CD8-positive, alpha-beta memory T cell (primary cell): ENCODE results near the gene ELMO1. TPM values are rescaled to one million over a fixed set of nuclear protein-coding genes. Genes with fewer than 3 reads are reported as not detected.

Experiments used
- CTCF ChIA-PET: fragments of 350-600 bp; sonication (Branson Sonifier 250); formaldehyde crosslinking; loops from one replicate; lab custom pipeline; 2021; ENCODE audit warnings: antibody characterized with exemption; lab: Charles Lee
- POLR2A ChIA-PET: fragments of 350-600 bp; sonication (Branson Sonifier 250); formaldehyde crosslinking; loops from one replicate; lab custom pipeline; 2021; ENCODE audit warnings: antibody characterized with exemption; lab: Charles Lee
- DNase-seq, 5 donors: peaks; one replicate each; pipeline versions ENCODE4 v3.0.0 to v3.0.0-alpha.2; 2020 to 2022; ENCODE audit warnings: mixed read lengths in 1 of 5
- H3K27ac ChIP-seq: one replicate; pipeline ENCODE4 v1.7.0; 2013; ENCODE audit warnings: low read depth, mild to moderate bottlenecking, low read length, moderate library complexity
- H3K27me3 ChIP-seq: 2 replicates; pipeline ENCODE4 v1.7.0; 2013; ENCODE audit warnings: low read length, mild to moderate bottlenecking; ENCODE audit not compliant: insufficient read depth, poor library complexity, severe bottlenecking
- H3K36me3 ChIP-seq: 2 replicates; pipeline ENCODE4 v1.7.0; 2013; ENCODE audit warnings: mild to moderate bottlenecking, low read length, moderate library complexity; ENCODE audit not compliant: insufficient read depth
- H3K4me1 ChIP-seq: 2 replicates; pipeline ENCODE4 v1.7.0; 2013; ENCODE audit warnings: mild to moderate bottlenecking, low read length, moderate library complexity; ENCODE audit not compliant: insufficient read depth
- H3K4me3 ChIP-seq: 2 replicates; pipeline ENCODE4 v1.7.0; 2013; ENCODE audit warnings: mild to moderate bottlenecking, low read length
- H3K9me3 ChIP-seq: 2 replicates; pipeline ENCODE4 v1.7.0; 2013; ENCODE audit warnings: mild to moderate bottlenecking, low read length
- H3K27ac Mint-ChIP-seq, 8 donors: one replicate each; pipeline ENCODE4 v1.8.0; 2020 to 2021; ENCODE audit warnings: mixed read lengths in 8 of 8, mild to moderate bottlenecking in 6 of 8, inconsistent platforms in 3 of 8, moderate library complexity in 3 of 8
- H3K27me3 Mint-ChIP-seq, 2 donors: one replicate each; pipeline ENCODE4 v1.8.0; 2020 to 2021; ENCODE audit warnings: mixed read lengths in 2 of 2, mild to moderate bottlenecking in 1 of 2, moderate library complexity in 1 of 2
- H3K36me3 Mint-ChIP-seq, 3 donors: one replicate each; pipeline ENCODE4 v1.8.0; 2020 to 2021; ENCODE audit warnings: mixed read lengths in 3 of 3, inconsistent platforms in 1 of 3, mild to moderate bottlenecking in 1 of 3
- H3K4me1 Mint-ChIP-seq, 3 donors: one replicate each; pipeline ENCODE4 v1.8.0; 2020 to 2021; ENCODE audit warnings: mixed read lengths in 3 of 3, inconsistent platforms in 1 of 3, mild to moderate bottlenecking in 1 of 3
- H3K4me3 Mint-ChIP-seq, 7 donors: one replicate each; pipeline ENCODE4 v1.8.0; 2020 to 2021; ENCODE audit warnings: mixed read lengths in 7 of 7, mild to moderate bottlenecking in 6 of 7, moderate library complexity in 4 of 7, inconsistent platforms in 2 of 7
- H3K9me3 Mint-ChIP-seq, 5 donors: one replicate each; pipeline ENCODE4 v1.8.0; 2020 to 2022; ENCODE audit warnings: mixed read lengths in 5 of 5, mild to moderate bottlenecking in 3 of 5, moderate library complexity in 2 of 5, inconsistent platforms in 1 of 5
- polyA plus RNA-seq: library from polyadenylated mRNA; unstranded; fragments of 300-500 nt; fragmentation: Illumina TruSeq; gene quantifications from one replicate; pipeline ENCODE4 v1.2.3, GENCODE V29; 2021
- total RNA-seq, 2 experiments: library from RNA; stranded (reverse); gene quantifications; one replicate each; pipeline ENCODE4 v1.2.3, GENCODE V29; 2021

Gene ELMO1
- total and polyA plus RNA-seq, 3 experiments from 2014 or later: 65.6 to 74.4 (median 66.2) TPM

DNA sequence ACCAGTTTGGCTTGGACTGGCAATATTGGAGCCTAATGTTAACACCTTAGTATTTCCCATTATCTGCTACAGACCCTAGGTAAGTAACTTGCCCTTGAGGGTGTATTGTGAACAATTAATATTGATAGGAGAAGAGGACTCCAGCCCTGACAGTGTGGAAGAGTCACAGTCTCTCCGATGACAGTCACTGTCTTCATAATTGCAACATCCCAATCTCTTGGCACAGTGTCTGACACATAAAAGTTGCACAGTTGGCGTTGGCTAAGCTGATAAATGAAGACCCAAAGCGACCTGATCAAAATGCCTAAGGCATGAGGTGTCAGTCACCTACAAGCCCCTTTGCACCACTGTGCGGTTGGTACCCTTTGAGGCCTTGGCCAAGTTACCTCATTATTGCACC lies 569.6 kb downstream of the ELMO1 start:
- no peak overlapping the region for H3K4me3 ChIP-seq
- CTCF ChIA-PET: no interaction called here
- H3K4me3 Mint-ChIP-seq: no peak overlapping the region
- H3K9me3 Mint-ChIP-seq: peaks cover 0 to 3% (median 0%) of the 10 kb centered on the region in 5 donors
- H3K27ac Mint-ChIP-seq: no peak overlapping the region
- POLR2A ChIA-PET: no interaction called here
- no peaks in the 10 kb centered on the region for H3K9me3 ChIP-seq
- peaks cover 5 to 9% (median 7%) of the 10 kb centered on the region in 3 donors for H3K4me1 Mint-ChIP-seq
- H3K27me3 ChIP-seq: no peaks in the 10 kb centered on the region
- DNase-seq: no peak
- no peaks in the 10 kb centered on the region for H3K4me1 ChIP-seq
- H3K36me3 ChIP-seq: peaks cover 9% of the 10 kb centered on the region
- no peak overlapping the region for H3K27ac ChIP-seq
- H3K27me3 Mint-ChIP-seq: no peaks in the 10 kb centered on the region
- H3K36me3 Mint-ChIP-seq: peaks cover 51 to 80% (median 51%) of the 10 kb centered on the region in 3 donors

DNA sequence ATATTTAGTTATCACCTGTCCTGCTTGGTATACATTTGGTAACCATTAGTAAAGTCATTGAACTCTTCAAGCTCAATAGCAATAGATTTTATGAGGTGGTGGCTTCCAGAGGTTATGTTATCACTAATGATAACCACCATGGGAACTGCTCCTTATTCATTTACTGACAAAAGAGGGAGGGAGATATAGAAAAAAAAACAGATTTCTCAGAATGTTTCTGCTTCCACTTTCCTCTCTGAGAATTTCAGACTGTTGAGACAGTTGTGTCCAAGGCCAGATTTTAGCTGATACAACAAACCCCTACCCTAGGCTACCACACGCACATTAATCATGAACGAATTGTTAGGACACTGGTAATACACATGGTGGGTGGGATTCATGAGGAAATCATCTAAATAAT lies 570.4 kb downstream of the ELMO1 start:
- no peak overlapping the region for H3K4me3 ChIP-seq
- peaks cover 47 to 82% (median 49%) of the 10 kb centered on the region in 3 donors for H3K36me3 Mint-ChIP-seq
- H3K9me3 ChIP-seq: no peaks in the 10 kb centered on the region
- ChIA-PET CTCF (no interaction called here), POLR2A (no interaction called here)
- no peaks in the 10 kb centered on the region for H3K4me1 ChIP-seq
- no peak overlapping the region for H3K27ac ChIP-seq
- peaks cover 9% of the 10 kb centered on the region for H3K36me3 ChIP-seq
- H3K27ac Mint-ChIP-seq: peak overlapping the region in 3 of 8 donors; percentile 14 to 42 (median 37)
- H3K9me3 Mint-ChIP-seq: peaks cover 0 to under 1% (median 0%) of the 10 kb centered on the region in 5 donors
- DNase-seq: no peak
- no peaks in the 10 kb centered on the region for H3K27me3 Mint-ChIP-seq
- H3K4me3 Mint-ChIP-seq: no peak overlapping the region
- H3K4me1 Mint-ChIP-seq: peaks cover 12 to 14% (median 13%) of the 10 kb centered on the region in 3 donors
- H3K27me3 ChIP-seq: no peaks in the 10 kb centered on the region

DNA sequence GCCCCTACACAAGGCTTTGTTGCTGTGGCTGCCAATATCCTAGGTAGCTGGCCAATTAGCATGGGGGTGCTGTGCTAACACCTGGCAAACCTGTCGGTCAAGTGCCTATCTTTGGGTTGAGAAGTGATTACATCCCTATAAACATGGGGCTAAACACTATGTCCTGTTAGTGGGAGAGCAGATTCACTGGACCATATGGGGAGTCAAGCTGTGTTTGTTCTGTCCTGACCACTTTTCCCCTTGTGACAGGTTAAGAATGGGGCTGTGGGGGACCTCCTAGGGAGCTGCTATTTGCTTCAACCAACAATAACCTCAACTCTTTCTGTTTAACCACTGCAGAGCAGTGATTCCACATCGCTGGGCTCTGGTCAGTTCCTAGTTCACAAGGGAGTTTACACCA lies 572.9 kb downstream of the ELMO1 start:
- Mint-ChIP-seq H3K27me3 (no peaks in the 10 kb centered on the region), H3K36me3 (peaks cover 41 to 79% (median 52%) of the 10 kb centered on the region in 3 donors), H3K27ac (peak overlapping the region in 3 of 8 donors; percentile 15 to 66 (median 60)), H3K4me3 (no peak overlapping the region), H3K9me3 (no peaks in the 10 kb centered on the region), H3K4me1 (peaks cover 15 to 30% (median 18%) of the 10 kb centered on the region in 3 donors)
- H3K27ac ChIP-seq: no peak overlapping the region
- H3K4me1 ChIP-seq: no peaks in the 10 kb centered on the region
- DNase-seq: no peak
- H3K4me3 ChIP-seq: no peak overlapping the region
- POLR2A ChIA-PET: no interaction called here
- H3K36me3 ChIP-seq: peaks cover 7% of the 10 kb centered on the region
- CTCF ChIA-PET: interaction anchor here (1.4 to 1.6 kb wide), 2 partner anchors 22 to 198 kb away, joined by 3 to 4 read pairs; no protein-coding TSS in a partner anchor
- no peaks in the 10 kb centered on the region for H3K27me3 ChIP-seq
- no peaks in the 10 kb centered on the region for H3K9me3 ChIP-seq

DNA sequence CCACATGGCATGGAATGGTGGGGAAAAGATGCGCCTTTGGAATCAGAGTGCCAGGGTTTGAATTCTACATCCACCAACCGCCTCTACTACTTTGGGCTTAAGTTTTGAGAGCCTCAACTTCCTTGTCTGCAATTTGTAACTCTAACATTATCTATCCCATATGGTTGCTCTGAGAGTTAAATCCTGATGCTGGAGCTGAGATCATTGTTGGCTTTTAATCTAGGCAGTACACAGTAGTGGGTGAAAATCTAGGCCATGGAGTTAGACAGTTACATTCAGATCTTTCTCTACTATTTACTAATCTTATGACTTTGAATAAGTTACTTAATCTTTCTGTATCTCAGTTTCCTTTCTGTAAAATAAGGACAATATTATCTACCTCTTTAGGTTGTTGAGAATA lies 574.6 kb downstream of the ELMO1 start:
- peaks cover 18 to 41% (median 19%) of the 10 kb centered on the region in 3 donors for H3K4me1 Mint-ChIP-seq
- peak overlapping the region in 5 of 8 donors; percentile 28 to 80 (median 58) for H3K27ac Mint-ChIP-seq
- peak overlapping the region in 1 of 7 donors; percentile 43 for H3K4me3 Mint-ChIP-seq
- H3K9me3 Mint-ChIP-seq: no peaks in the 10 kb centered on the region
- ChIA-PET POLR2A (no interaction called here), CTCF (interaction anchor here (1.7 kb wide), 1 partner anchor 10 kb away, joined by 4 read pairs; no protein-coding TSS in a partner anchor)
- H3K27ac ChIP-seq: no peak overlapping the region
- no peaks in the 10 kb centered on the region for H3K4me1 ChIP-seq
- H3K36me3 ChIP-seq: peaks cover 11% of the 10 kb centered on the region
- no peak overlapping the region for H3K4me3 ChIP-seq
- no peak for DNase-seq
- no peaks in the 10 kb centered on the region for H3K9me3 ChIP-seq
- H3K27me3 ChIP-seq: no peaks in the 10 kb centered on the region
- no peaks in the 10 kb centered on the region for H3K27me3 Mint-ChIP-seq
- peaks cover 37 to 86% (median 60%) of the 10 kb centered on the region in 3 donors for H3K36me3 Mint-ChIP-seq

DNA sequence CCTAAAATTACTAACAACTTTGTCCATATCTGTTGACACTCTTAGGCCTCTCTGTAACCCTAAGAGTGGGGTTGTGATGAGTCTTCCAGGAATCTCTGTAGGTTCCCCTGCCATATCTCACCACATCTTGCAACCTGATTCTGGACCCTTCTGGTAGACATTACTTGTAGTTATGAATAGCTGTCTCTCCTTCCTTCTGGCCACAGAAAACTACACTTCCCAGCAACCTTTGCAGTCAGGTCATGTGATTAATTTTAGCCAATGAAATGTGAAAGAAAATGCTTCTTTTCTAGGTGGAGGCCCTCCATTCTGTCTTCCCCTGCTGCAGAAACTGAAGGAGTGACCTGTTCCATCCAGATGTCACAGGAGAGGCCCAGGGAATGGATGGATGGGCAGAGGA lies 576.8 kb downstream of the ELMO1 start:
- no peaks in the 10 kb centered on the region for H3K4me1 ChIP-seq
- POLR2A ChIA-PET: no interaction called here
- peaks cover 12% of the 10 kb centered on the region for H3K36me3 ChIP-seq
- peak overlapping the region in 7 of 8 donors; percentile 11 to 87 (median 53) for H3K27ac Mint-ChIP-seq
- H3K27ac ChIP-seq: no peak overlapping the region
- H3K4me1 Mint-ChIP-seq: peaks cover 33 to 60% (median 34%) of the 10 kb centered on the region in 3 donors
- no peaks in the 10 kb centered on the region for H3K9me3 ChIP-seq
- H3K4me3 Mint-ChIP-seq: peak overlapping the region in 2 of 7 donors; percentile 1 to 42
- H3K27me3 Mint-ChIP-seq: no peaks in the 10 kb centered on the region
- CTCF ChIA-PET: no interaction called here
- H3K9me3 Mint-ChIP-seq: no peaks in the 10 kb centered on the region
- no peaks in the 10 kb centered on the region for H3K27me3 ChIP-seq
- peaks cover 36 to 83% (median 56%) of the 10 kb centered on the region in 3 donors for H3K36me3 Mint-ChIP-seq
- no peak overlapping the region for H3K4me3 ChIP-seq
- no peak for DNase-seq

DNA sequence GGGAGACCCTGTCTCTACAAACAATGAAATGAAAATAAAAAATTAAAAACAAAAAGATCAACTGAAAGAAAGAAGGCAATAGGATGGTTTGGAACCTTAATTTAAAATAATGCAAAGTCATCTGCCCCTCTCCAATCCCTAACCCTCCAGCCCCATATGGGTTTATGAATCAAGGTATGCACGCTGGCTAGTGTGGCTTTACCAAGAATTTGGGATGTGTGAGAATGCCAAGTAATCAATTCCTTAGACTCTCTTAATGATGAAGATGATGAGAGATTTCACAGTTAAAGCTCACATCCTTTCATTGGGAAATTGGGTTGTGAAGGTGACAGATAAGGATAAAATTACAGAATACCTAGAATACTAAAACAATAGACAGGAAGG lies 577.3 kb downstream of the ELMO1 start:
- ChIA-PET CTCF (no interaction called here), POLR2A (no interaction called here)
- DNase-seq: no peak
- Histone ChIP-seq H3K4me3 (no peak overlapping the region), H3K4me1 (no peaks in the 10 kb centered on the region), H3K9me3 (no peaks in the 10 kb centered on the region), H3K36me3 (peaks cover 12% of the 10 kb centered on the region), H3K27ac (no peak overlapping the region), H3K27me3 (no peaks in the 10 kb centered on the region)
- Mint-ChIP-seq H3K4me3 (no peak overlapping the region), H3K4me1 (peaks cover 39 to 65% (median 40%) of the 10 kb centered on the region in 3 donors), H3K27ac (peak overlapping the region in 5 of 8 donors; percentile 2 to 67 (median 32)), H3K9me3 (no peaks in the 10 kb centered on the region), H3K36me3 (peaks cover 36 to 78% (median 53%) of the 10 kb centered on the region in 3 donors), H3K27me3 (no peaks in the 10 kb centered on the region)

DNA sequence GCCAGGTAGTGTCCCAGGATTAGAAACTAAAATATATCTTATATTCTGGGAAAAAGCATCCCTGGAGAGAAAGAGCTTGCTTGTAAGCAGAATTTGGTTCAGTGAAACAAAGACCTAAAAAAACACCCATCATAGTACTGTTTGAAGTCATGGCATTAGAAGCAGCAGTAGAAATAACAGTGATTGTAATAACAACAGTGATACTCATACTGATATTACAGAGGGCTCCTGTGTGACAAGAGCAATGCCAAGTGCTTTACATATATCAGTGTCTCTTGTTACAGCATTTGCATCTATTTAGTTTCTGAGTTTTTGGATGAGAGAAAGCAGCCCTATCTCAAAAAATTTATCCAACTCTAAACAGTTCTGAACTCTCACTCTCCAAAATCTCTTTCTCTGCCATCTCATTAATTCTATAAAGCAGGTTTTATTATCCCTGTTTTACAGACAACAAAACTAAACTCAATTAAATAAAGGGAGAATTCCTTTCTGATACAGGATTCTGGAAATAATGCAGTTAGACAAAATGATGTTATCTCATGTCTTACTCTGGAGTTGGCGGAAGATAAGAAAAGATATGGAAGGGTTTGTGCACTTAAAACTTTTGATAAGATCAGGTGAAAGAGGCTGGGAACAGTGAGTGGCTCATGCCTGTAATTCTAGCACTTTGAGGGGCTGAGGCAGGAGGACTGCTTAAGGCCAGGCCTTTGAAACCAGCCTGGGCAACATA lies 577.9 kb downstream of the ELMO1 start:
- Histone ChIP-seq H3K36me3 (peaks cover 12% of the 10 kb centered on the region), H3K4me3 (no peak overlapping the region), H3K27ac (no peak overlapping the region), H3K9me3 (no peaks in the 10 kb centered on the region), H3K4me1 (peaks cover 4% of the 10 kb centered on the region), H3K27me3 (no peaks in the 10 kb centered on the region)
- H3K27me3 Mint-ChIP-seq: no peaks in the 10 kb centered on the region
- peaks cover 36 to 78% (median 52%) of the 10 kb centered on the region in 3 donors for H3K36me3 Mint-ChIP-seq
- H3K27ac Mint-ChIP-seq: peak overlapping the region in 6 of 8 donors; percentile 2 to 81 (median 42)
- no peak overlapping the region for H3K4me3 Mint-ChIP-seq
- ChIA-PET POLR2A (no interaction called here), CTCF (no interaction called here)
- no peaks in the 10 kb centered on the region for H3K9me3 Mint-ChIP-seq
- H3K4me1 Mint-ChIP-seq: peaks cover 44 to 71% (median 45%) of the 10 kb centered on the region in 3 donors
- DNase-seq: no peak

DNA sequence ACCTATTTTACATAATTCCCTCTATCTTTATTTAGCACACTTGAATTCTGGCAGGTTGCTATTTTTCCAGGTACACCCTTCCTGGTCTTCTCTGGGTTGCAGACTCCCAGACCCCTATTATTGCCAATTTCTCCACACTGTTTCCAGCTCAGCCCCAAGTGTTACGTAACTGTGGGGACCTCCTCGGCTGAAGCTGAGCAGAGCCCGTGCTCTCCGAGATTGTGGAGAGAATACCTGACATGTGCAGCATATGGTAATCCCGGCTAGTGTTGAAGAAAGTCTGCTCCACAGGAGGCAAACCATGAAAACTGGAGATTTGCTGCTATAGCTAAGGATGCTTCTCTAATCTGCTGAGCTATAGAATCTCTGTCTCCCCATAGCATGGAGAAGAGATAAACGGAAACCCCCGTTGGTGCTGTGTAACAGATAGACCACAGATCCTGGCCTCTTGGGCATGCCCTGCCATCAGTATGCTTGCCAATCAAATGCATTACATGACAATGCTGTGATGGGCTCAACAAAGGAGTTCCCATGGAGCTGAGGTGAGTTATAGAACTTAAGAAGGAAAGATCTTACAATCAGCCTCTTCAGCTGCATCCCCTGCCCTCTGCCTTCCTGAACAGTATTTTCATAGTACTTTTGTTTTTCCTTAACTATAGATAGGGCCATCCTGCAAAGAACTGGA lies 579.8 kb downstream of the ELMO1 start:
- Histone ChIP-seq H3K36me3 (peaks cover 12% of the 10 kb centered on the region), H3K27me3 (no peaks in the 10 kb centered on the region), H3K4me3 (no peak overlapping the region), H3K4me1 (peaks cover 20% of the 10 kb centered on the region), H3K27ac (no peak overlapping the region), H3K9me3 (no peaks in the 10 kb centered on the region)
- ChIA-PET POLR2A (no interaction called here), CTCF (no interaction called here)
- Mint-ChIP-seq H3K4me3 (no peak overlapping the region), H3K9me3 (no peaks in the 10 kb centered on the region), H3K4me1 (peaks cover 57 to 82% (median 58%) of the 10 kb centered on the region in 3 donors), H3K27me3 (no peaks in the 10 kb centered on the region), H3K27ac (peak overlapping the region in 6 of 8 donors; percentile 7 to 40 (median 24)), H3K36me3 (peaks cover 31 to 74% (median 46%) of the 10 kb centered on the region in 3 donors)
- no peak for DNase-seq
